Skin epidermis (tissue), 12 donors: Measurements from ENCODE around the gene ZNF598.

Source experiments
- H3K27ac ChIP-seq, 21 experiments: fragments of 200-600 bp; sonication (generic) in 11 of 21; one replicate each; pipeline ENCODE4 v1.5.0; 2020; ENCODE audit warnings: mild to moderate bottlenecking in 3 of 21, inconsistent platforms in 2 of 21, moderate library complexity in 2 of 21
- H3K4me3 ChIP-seq, 7 experiments: fragments of 200-600 bp; sonication (generic) in 2 of 7; one replicate each; pipeline ENCODE4 v1.5.0; 2020; ENCODE audit warnings: inconsistent platforms in 2 of 7, mild to moderate bottlenecking in 2 of 7, moderate library complexity in 1 of 7

The ZNF598 gene

GRCh38 chr16:1983544-1984346 lies 25.9 kb downstream of the ZNF598 start, which contains the start of gene GFER:
Gene GFER (plus strand): TSS chr16:1984193. CDS start chr16:1984219, 26 bp downstream.
- Histone ChIP-seq H3K4me3 (peak within 1 kb of the TSS; percentile 75 to 93 (median 85)), H3K27ac (peak within 1 kb of the TSS; percentile 42 to 89 (median 76))

GRCh38 chr16:1982991-1983543 lies 26.6 kb downstream of the ZNF598 start:
- H3K27ac ChIP-seq: peak overlapping the region in 15 of 21 experiments; percentile 43 to 89 (median 77)
- peak overlapping the region; percentile 75 to 93 (median 85) for H3K4me3 ChIP-seq

GRCh38 chr16:1982013-1982433 lies 27.6 kb downstream of the ZNF598 start:
- Histone ChIP-seq H3K27ac (no peak overlapping the region), H3K4me3 (no peak overlapping the region)

- no peak within 1 kb of the TSS for H3K4me3 ChIP-seq
- H3K27ac ChIP-seq: no peak within 1 kb of the TSS
Measured at GRCh38 chr16:1981398-1981836, 28.2 kb downstream of the ZNF598 start, which contains the start of gene NOXO1. Gene NOXO1 (minus strand): TSS chr16:1981469. CDS start chr16:1981179, 290 bp downstream.

- Histone ChIP-seq H3K27ac (no peak overlapping the region), H3K4me3 (no peak overlapping the region)
Measured at GRCh38 chr16:1980770-1981087, 28.9 kb downstream of the ZNF598 start.

- H3K27ac ChIP-seq: peak overlapping the region in 1 of 21 experiments; percentile 80
- peak overlapping the region in 1 of 7 experiments; percentile 32 for H3K4me3 ChIP-seq
Measured at GRCh38 chr16:1980030-1980769, 29.4 kb downstream of the ZNF598 start.

GRCh38 chr16:1979271-1980029 lies 30.2 kb downstream of the ZNF598 start:
- H3K27ac ChIP-seq: peak overlapping the region in 7 of 21 experiments; percentile 10 to 80 (median 56)
- H3K4me3 ChIP-seq: peak overlapping the region in 5 of 7 experiments; percentile 16 to 32 (median 22)

- peak overlapping the region in 8 of 21 experiments; percentile 10 to 80 (median 53) for H3K27ac ChIP-seq
Measured at GRCh38 chr16:1978476-1979120, 31.0 kb downstream of the ZNF598 start.

GRCh38 chr16:1977875-1978268 lies 31.7 kb downstream of the ZNF598 start:
- no peak overlapping the region for H3K27ac ChIP-seq
- no peak overlapping the region for H3K4me3 ChIP-seq

More at GRCh38 chr16:1978476-1979120, 31.0 kb downstream of the ZNF598 start:
- peak overlapping the region in 5 of 7 experiments; percentile 16 to 32 (median 22) for H3K4me3 ChIP-seq

- Histone ChIP-seq H3K27ac (no peak overlapping the region), H3K4me3 (no peak overlapping the region)
Measured at GRCh38 chr16:1976951-1977874, 32.4 kb downstream of the ZNF598 start.

- no peak overlapping the region for H3K4me3 ChIP-seq
- no peak overlapping the region for H3K27ac ChIP-seq
Measured at GRCh38 chr16:1976216-1976520, 33.5 kb downstream of the ZNF598 start.

GRCh38 chr16:1975432-1976215 lies 34.0 kb downstream of the ZNF598 start:
- H3K4me3 ChIP-seq: no peak overlapping the region

GRCh38 chr16:1974157-1975070 lies 35.2 kb downstream of the ZNF598 start:
- Histone ChIP-seq H3K4me3 (no peak overlapping the region), H3K27ac (no peak overlapping the region)

More at GRCh38 chr16:1975432-1976215, 34.0 kb downstream of the ZNF598 start:
- no peak overlapping the region for H3K27ac ChIP-seq

GRCh38 chr16:1973461-1974156 lies 36.0 kb downstream of the ZNF598 start:
- H3K27ac ChIP-seq: peak overlapping the region in 1 of 21 experiments; percentile 94
- H3K4me3 ChIP-seq: peak overlapping the region in 2 of 7 experiments; percentile 81 to 100

GRCh38 chr16:1972490-1972877 lies 37.1 kb downstream of the ZNF598 start:
- H3K27ac ChIP-seq: peak overlapping the region in 20 of 21 experiments; percentile 69 to 98 (median 91)
- peak overlapping the region; percentile 66 to 100 (median 81) for H3K4me3 ChIP-seq
